Measurements from ENCODE around the gene OTUD7B. TPM values are rescaled to one million over a fixed set of nuclear protein-coding genes. Genes with fewer than 3 reads are reported as not detected.
"Not testable (repeated sequence)": the region's sequence is repeated elsewhere in the genome, so short reads cannot be mapped to it uniquely, and the experiment has no call there.

Gene OTUD7B
- total RNA-seq (10 to 100 TPM in 2 of 5 experiments, 1 to 10 TPM in 3; 4.6 to 12.8 (median 9.7) TPM), polyA plus RNA-seq (under 1 TPM; 0.52 to 0.90 TPM), total RNA-seq (14.5 reads per million, percentile 43 among the genes with 10 or more reads in this experiment)

DNA sequence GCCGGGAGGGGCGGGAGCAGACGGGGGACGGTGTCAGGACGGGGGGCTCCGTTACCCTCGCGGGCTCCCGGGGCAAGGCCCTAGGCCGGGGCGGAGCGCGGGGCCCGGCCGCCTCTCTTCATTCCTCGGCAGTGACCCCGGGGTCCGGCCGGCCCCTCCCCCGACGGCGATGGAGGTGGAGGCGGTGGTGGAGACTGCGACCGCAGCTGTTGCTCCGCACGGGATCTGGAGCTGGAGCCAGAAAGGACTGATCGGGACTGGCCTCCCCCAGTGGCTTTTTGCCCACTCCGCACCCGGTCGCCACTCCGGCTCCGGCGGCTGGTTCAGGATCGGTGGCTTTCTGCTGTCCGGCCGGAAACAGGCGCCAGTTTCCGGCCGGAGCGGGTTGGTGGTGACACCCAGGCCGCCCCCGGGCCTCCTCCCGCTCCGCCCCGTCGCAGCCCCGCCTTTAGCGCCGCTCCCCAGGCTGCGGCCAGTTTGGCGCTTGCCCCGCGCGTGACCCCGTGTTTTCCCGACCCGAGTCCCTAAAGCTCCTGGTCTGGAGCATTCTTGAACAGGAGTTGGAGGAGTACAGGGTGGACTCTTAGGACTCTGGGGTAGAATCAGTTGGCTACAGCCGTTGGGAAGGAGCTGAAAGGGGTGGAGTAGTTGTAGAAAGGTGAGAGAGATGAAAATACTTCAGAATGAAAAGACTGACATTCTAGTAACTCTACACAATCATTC is at the start of gene OTUD7B:
TSS of gene OTUD7B (minus strand) at position 334 of the 723 bp plus-strand sequence. CDS start 33,216 bp downstream, outside the sequence.
- intact Hi-C loops (cut with micrococcal nuclease), result loop anchor here (1.0 to 5.0 kb wide), 4 partner anchors 48 to 83 kb away; partner anchors contain the start of genes SF3B4 (in 2 of the 2) and VPS45 (in 2 of the 2)
- Histone ChIP-seq H3K4me3 (ENCODE audit: low read length) (peak within 1 kb of the TSS; percentile 89), H3K27ac (ENCODE audit: low read depth, low read length) (peak within 1 kb of the TSS; percentile 73), H3K27me3 (ENCODE audit: control insufficient read depth in 2 of 2, insufficient read depth in 2 of 2, low read length in 2 of 2) (no peaks in the 10 kb centered on the region), H3K9me3 (ENCODE audit: control insufficient read depth in 2 of 3, low read length in 3 of 3) (no peaks in the 10 kb centered on the region), H3K4me1 (ENCODE audit: control insufficient read depth in 2 of 2, insufficient read depth in 2 of 2, low read length in 2 of 2) (peaks cover 8 to 12% of the 10 kb centered on the region in 2 donors), H3K36me3 (ENCODE audit: control insufficient read depth in 2 of 3, insufficient read depth in 3 of 3, low read length in 3 of 3) (peaks cover 0 to 8% (median 0%) of the 10 kb centered on the region in 3 experiments)
- Mint-ChIP-seq H3K27ac (peak within 1 kb of the TSS; percentile 85 to 93 (median 87)), H3K4me1 (peaks cover 21 to 38% (median 31%) of the 10 kb centered on the region in 7 donors), H3K36me3 (peaks cover 0 to 5% (median 0%) of the 10 kb centered on the region in 5 donors), H3K4me3 (peak within 1 kb of the TSS; percentile 88 to 99 (median 96)), H3K27me3 (peaks cover 0 to 12% (median 0%) of the 10 kb centered on the region in 5 donors), H3K9me3 (no peaks in the 10 kb centered on the region)
- POLR2A ChIA-PET, result interaction anchor here (0.6 to 2.7 kb wide), 11 partner anchors 9 to 194 kb away, joined by 3 to 11 read pairs (median 4); a partner anchor contains a TSS
- CTCF ChIA-PET, result interaction anchor here (0.6 to 1.2 kb wide), 3 partner anchors 56 to 153 kb away, joined by 3 to 4 read pairs (median 3); no protein-coding TSS in a partner anchor
- peak; percentile 92 for ATAC-seq
- peak; percentile 5 to 85 (median 46) for DNase-seq

GRCh38 chr1:150060260-150060659 is 49.7 kb upstream of the OTUD7B start:
- peaks cover 0 to 24% (median 0%) of the 10 kb centered on the region in 5 donors for H3K27me3 Mint-ChIP-seq
- H3K9me3 Mint-ChIP-seq, result peaks cover 0 to 3% (median 0%) of the 10 kb centered on the region in 11 donors
- Histone ChIP-seq H3K27me3 (ENCODE audit: control insufficient read depth in 2 of 2, insufficient read depth in 2 of 2, low read length in 2 of 2) (no peaks in the 10 kb centered on the region), H3K4me1 (ENCODE audit: control insufficient read depth in 2 of 2, insufficient read depth in 2 of 2, low read length in 2 of 2) (no peaks in the 10 kb centered on the region), H3K9me3 (ENCODE audit: control insufficient read depth in 2 of 3, low read length in 3 of 3) (no peaks in the 10 kb centered on the region), H3K27ac (ENCODE audit: low read depth, low read length) (no peak overlapping the region), H3K36me3 (ENCODE audit: control insufficient read depth in 2 of 3, insufficient read depth in 3 of 3, low read length in 3 of 3) (no peaks in the 10 kb centered on the region), H3K4me3 (ENCODE audit: low read length) (no peak overlapping the region)
- H3K4me3 Mint-ChIP-seq, result no peak overlapping the region
- peaks cover 0 to 4% (median 0%) of the 10 kb centered on the region in 7 donors for H3K4me1 Mint-ChIP-seq
- no peak overlapping the region for H3K27ac Mint-ChIP-seq
- DNase-seq, result no peak
- ATAC-seq, result no peak
- intact Hi-C loops (cut with micrococcal nuclease), result no loop called here
- H3K36me3 Mint-ChIP-seq, result peaks cover 0 to 3% (median 0%) of the 10 kb centered on the region in 5 donors
- ChIA-PET POLR2A (no interaction called here), CTCF (interaction anchor here (1.2 kb wide), 1 partner anchor 13 kb away, joined by 3 read pairs; no protein-coding TSS in a partner anchor)

GRCh38 chr1:150056407-150056806 is 45.9 kb upstream of the OTUD7B start:
- H3K4me3 Mint-ChIP-seq, result no peak overlapping the region
- H3K4me3 ChIP-seq (ENCODE audit: low read length), result no peak overlapping the region
- no peak overlapping the region for H3K27ac Mint-ChIP-seq
- no peaks in the 10 kb centered on the region for H3K4me1 Mint-ChIP-seq
- H3K4me1 ChIP-seq (ENCODE audit: control insufficient read depth in 2 of 2, insufficient read depth in 2 of 2, low read length in 2 of 2), result no peaks in the 10 kb centered on the region
- intact Hi-C loops (cut with micrococcal nuclease), result no loop called here
- CTCF ChIA-PET, result no interaction called here
- ATAC-seq, result no peak
- H3K9me3 ChIP-seq (ENCODE audit: control insufficient read depth in 2 of 3, low read length in 3 of 3), result no peaks in the 10 kb centered on the region
- no peak overlapping the region for H3K27ac ChIP-seq (ENCODE audit: low read depth, low read length)
- DNase-seq, result no peak
- no peaks in the 10 kb centered on the region for H3K36me3 ChIP-seq (ENCODE audit: control insufficient read depth in 2 of 3, insufficient read depth in 3 of 3, low read length in 3 of 3)
- no peaks in the 10 kb centered on the region for H3K27me3 ChIP-seq (ENCODE audit: control insufficient read depth in 2 of 2, insufficient read depth in 2 of 2, low read length in 2 of 2)
- peaks cover 0 to 3% (median 0%) of the 10 kb centered on the region in 11 donors for H3K9me3 Mint-ChIP-seq
- peaks cover 0 to 3% (median 0%) of the 10 kb centered on the region in 5 donors for H3K36me3 Mint-ChIP-seq
- peaks cover 0 to 32% (median 0%) of the 10 kb centered on the region in 5 donors for H3K27me3 Mint-ChIP-seq
- POLR2A ChIA-PET, result interaction anchor here (0.8 kb wide), 2 partner anchors 169 to 426 kb away, joined by 3 read pairs; a partner anchor contains a TSS

DNA sequence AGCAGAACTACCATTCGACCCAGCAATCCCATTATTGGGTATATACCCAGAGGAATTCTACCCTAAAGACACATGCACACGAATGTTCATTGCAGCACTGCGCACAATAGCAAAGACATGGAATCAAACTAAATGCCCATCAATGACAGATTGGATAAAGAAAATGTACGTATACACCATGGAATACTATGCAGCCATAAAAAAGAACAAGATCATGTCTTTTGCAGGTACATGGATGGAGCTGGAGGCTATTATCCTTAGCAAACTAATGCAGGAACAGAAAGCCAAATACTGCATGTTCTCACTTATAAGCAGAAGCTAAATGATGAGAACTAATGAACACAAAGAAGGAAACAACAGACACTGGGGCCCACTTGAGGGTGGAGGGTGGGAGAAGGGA is 45.0 kb upstream of the OTUD7B start:
- H3K4me1 ChIP-seq (ENCODE audit: control insufficient read depth in 2 of 2, insufficient read depth in 2 of 2, low read length in 2 of 2); intact Hi-C loops (cut with micrococcal nuclease); H3K27me3 ChIP-seq (ENCODE audit: control insufficient read depth in 2 of 2, insufficient read depth in 2 of 2, low read length in 2 of 2); H3K4me3 ChIP-seq (ENCODE audit: low read length); H3K9me3 ChIP-seq (ENCODE audit: control insufficient read depth in 2 of 3, low read length in 3 of 3); ATAC-seq; DNase-seq; H3K27ac Mint-ChIP-seq; H3K9me3 Mint-ChIP-seq; H3K27ac ChIP-seq (ENCODE audit: low read depth, low read length); H3K36me3 ChIP-seq (ENCODE audit: control insufficient read depth in 2 of 3, insufficient read depth in 3 of 3, low read length in 3 of 3); H3K4me3 Mint-ChIP-seq; H3K4me1 Mint-ChIP-seq; H3K36me3 Mint-ChIP-seq: not testable (repeated sequence)
- CTCF ChIA-PET, result interaction anchor here (0.7 kb wide), 1 partner anchor 34 kb away, joined by 5 read pairs; no protein-coding TSS in a partner anchor
- H3K27me3 Mint-ChIP-seq, result peaks cover 0 to 34% (median 0%) of the 10 kb centered on the region in 5 donors
- POLR2A ChIA-PET, result interaction anchor here (0.7 kb wide), 1 partner anchor 14 kb away, joined by 3 read pairs; no protein-coding TSS in a partner anchor

GRCh38 chr1:150053926-150054325 is 43.4 kb upstream of the OTUD7B start:
- Mint-ChIP-seq H3K27ac (no peak overlapping the region), H3K4me1 (peaks cover 0 to 5% (median 2%) of the 10 kb centered on the region in 7 donors), H3K4me3 (no peak overlapping the region), H3K27me3 (peaks cover 0 to 34% (median 0%) of the 10 kb centered on the region in 5 donors), H3K9me3 (peaks cover 0 to 3% (median 0%) of the 10 kb centered on the region in 11 donors), H3K36me3 (peaks cover 0 to 3% (median 0%) of the 10 kb centered on the region in 5 donors)
- no peaks in the 10 kb centered on the region for H3K36me3 ChIP-seq (ENCODE audit: control insufficient read depth in 2 of 3, insufficient read depth in 3 of 3, low read length in 3 of 3)
- no peak overlapping the region for H3K4me3 ChIP-seq (ENCODE audit: low read length)
- DNase-seq, result no peak
- ChIA-PET POLR2A (interaction anchor here (0.6 to 1.3 kb wide), 5 partner anchors 42 to 171 kb away, joined by 3 to 4 read pairs (median 3); no protein-coding TSS in a partner anchor), CTCF (interaction anchor here (0.6 kb wide), 1 partner anchor 89 kb away, joined by 4 read pairs; no protein-coding TSS in a partner anchor)
- ATAC-seq, result no peak
- H3K27ac ChIP-seq (ENCODE audit: low read depth, low read length), result no peak overlapping the region
- peaks cover 0 to 6% of the 10 kb centered on the region in 2 donors for H3K4me1 ChIP-seq (ENCODE audit: control insufficient read depth in 2 of 2, insufficient read depth in 2 of 2, low read length in 2 of 2)
- no peaks in the 10 kb centered on the region for H3K9me3 ChIP-seq (ENCODE audit: control insufficient read depth in 2 of 3, low read length in 3 of 3)
- intact Hi-C loops (cut with micrococcal nuclease), result loop anchor here in 1 of 2 donors (5.0 kb wide), 1 partner anchor 137 kb away; the partner anchor contains the start of gene SV2A
- no peaks in the 10 kb centered on the region for H3K27me3 ChIP-seq (ENCODE audit: control insufficient read depth in 2 of 2, insufficient read depth in 2 of 2, low read length in 2 of 2)

DNA sequence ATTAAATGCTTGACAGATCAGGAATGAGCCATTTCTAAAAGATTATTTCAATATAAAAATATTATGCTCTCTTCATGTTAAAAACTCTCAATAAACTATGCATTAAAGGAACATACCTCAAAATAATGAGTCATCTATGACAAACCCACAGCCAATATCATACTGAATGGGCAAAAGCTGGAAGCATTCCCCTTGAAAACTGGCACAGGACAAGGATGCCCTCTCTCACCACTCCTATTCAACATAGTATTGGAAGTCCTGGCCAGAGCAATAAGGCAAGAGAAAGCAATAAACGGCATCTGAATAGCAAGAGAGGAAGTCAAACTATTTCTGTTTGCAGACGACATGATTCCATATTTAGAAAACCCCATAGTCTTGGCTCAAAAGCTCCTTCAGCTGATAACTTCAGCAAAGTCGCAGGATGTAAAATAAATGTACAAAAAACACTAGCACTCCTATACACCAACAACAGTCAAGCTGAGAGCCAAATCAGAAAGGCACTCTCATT is 41.4 kb upstream of the OTUD7B start:
- not testable (repeated sequence) for H3K4me1 ChIP-seq (ENCODE audit: control insufficient read depth in 2 of 2, insufficient read depth in 2 of 2, low read length in 2 of 2); H3K36me3 Mint-ChIP-seq; H3K36me3 ChIP-seq (ENCODE audit: control insufficient read depth in 2 of 3, insufficient read depth in 3 of 3, low read length in 3 of 3); H3K4me3 ChIP-seq (ENCODE audit: low read length); ATAC-seq; H3K9me3 Mint-ChIP-seq; H3K9me3 ChIP-seq (ENCODE audit: control insufficient read depth in 2 of 3, low read length in 3 of 3); DNase-seq; H3K27me3 ChIP-seq (ENCODE audit: control insufficient read depth in 2 of 2, insufficient read depth in 2 of 2, low read length in 2 of 2); H3K4me1 Mint-ChIP-seq; H3K4me3 Mint-ChIP-seq; H3K27ac Mint-ChIP-seq; H3K27ac ChIP-seq (ENCODE audit: low read depth, low read length)
- H3K27me3 Mint-ChIP-seq, result peaks cover 0 to 29% (median 0%) of the 10 kb centered on the region in 5 donors
- ChIA-PET CTCF (interaction anchor here (0.9 to 2.8 kb wide), 2 partner anchors 90 to 134 kb away, joined by 3 to 19 read pairs; no protein-coding TSS in a partner anchor), POLR2A (interaction anchor here (2.5 kb wide), 1 partner anchor 165 kb away, joined by 27 read pairs; a partner anchor contains a TSS)
- intact Hi-C loops (cut with micrococcal nuclease), result loop anchor here (2.0 to 5.0 kb wide), 3 partner anchors 43 to 153 kb away; partner anchors contain the start of genes BOLA1 (in 1 of the 2) and SV2A (in 1 of the 2)
